Stimulated activated CD4-positive, alpha-beta T cell treated with anti-CD3 and anti-CD28 coated beads, Interleukin-12 subunit alpha, Interleukin-12 subunit beta, amount 100 ng/mL, for 24 hours (primary cell): ENCODE results near the gene POGLUT2.

Source experiments
- DNase-seq, 2 experiments: peaks; one replicate each; pipeline ENCODE4 v3.0.0-alpha.2; 2020; ENCODE audit warnings: low read depth in 2 of 2

POGLUT2 gene

GRCh38 chr13:102768909-102769308, 29.9 kb downstream of the POGLUT2 start:
- no peak for DNase-seq

- DNase-seq = no peak
Measured at GRCh38 chr13:102763741-102764140, 35.0 kb downstream of the POGLUT2 start.

GRCh38 chr13:102761071-102761470, 37.7 kb downstream of the POGLUT2 start:
- no peak for DNase-seq

DNA sequence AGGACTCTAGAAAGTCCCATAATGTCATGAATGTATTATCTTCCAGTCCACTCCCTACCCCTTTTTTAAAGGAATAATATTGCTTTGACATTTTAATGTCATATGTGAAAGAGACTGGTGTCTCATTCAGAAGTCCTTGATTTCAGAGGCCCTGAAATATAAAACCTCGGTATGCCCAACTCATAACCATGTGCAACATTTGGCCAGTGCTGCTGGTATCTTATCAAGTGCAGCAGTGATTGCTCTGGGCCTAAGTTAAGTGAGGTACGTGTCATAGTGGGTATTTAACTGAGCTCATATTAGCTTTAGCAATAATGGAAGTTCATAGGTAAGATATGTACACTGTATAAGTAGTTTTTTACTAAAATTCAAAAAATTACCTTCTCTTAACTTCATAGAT, 39.9 kb downstream of the POGLUT2 start:
- DNase-seq = no peak

DNA sequence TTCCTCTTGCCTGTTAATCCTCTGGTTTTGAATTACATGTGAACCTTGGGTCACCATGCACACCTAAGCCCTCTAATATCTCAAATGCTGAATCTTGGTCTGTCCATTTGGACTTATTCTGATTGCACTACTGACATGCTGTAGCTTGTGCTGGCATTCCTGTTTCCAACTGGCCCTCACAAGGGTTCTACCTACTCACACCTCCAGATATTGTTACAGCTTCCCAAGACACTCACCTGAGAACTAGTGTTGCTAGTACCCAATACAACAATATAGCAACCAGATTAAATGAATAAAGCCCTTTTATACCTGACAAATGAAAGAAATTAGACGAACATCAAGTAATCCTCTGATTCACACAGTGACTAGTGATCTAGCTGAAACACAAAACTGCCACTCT, 41.8 kb downstream of the POGLUT2 start:
- DNase-seq = no peak

DNA sequence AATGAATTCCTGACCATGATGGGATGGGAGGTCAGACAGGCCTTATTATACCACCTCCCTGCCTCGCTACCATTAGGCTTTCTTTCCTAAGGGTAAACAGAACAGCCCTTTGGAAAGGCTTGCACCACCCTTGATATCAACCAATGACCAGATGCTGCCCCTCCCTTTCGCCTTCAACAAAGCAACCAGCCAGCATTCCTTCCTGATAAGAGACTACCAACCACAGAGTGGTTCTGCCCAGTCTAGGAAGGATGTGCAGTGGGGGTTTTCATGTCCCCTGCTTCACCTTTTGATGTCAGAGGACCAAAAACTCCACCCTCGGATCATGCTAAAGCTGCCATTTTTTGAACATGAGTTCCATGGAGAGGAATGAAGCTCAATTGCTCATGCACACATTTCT, 46.9 kb downstream of the POGLUT2 start:
- no peak for DNase-seq

GRCh38 chr13:102742506-102742905, 56.3 kb downstream of the POGLUT2 start:
- DNase-seq = no peak

DNA sequence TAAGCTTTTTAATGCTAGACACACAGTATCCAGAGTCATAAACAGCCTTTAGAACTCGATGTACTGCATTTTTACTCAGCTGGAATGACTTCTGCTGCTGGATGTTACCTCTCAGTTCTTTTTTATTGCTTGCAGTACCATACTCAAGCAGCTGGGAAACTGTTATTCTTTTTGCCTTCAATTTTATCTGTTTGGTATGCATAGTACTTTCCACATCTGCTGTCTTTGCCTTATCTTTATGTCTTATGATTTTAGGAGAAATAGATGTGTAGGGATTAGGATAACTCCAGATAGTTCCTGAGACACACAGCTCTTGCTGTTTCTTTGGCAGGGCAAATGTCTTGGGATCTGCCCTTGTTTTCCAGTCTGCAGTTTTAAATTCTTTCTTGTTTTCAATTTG, 56.7 kb downstream of the POGLUT2 start:
- DNase-seq = no peak
